T47D (cell line): Measurements from ENCODE around the gene IRF2BP2.

ENCODE experiments used
- DNase-seq, 2 experiments: peaks; one replicate each; pipeline versions ENCODE4 v3.0.0 to v3.0.0-alpha.2; 2011 to 2012; ENCODE audit warnings: low read depth in 1 of 2, low spot score in 1 of 2
- JUND ChIP-seq: IDR thresholded peaks from 2 replicates; pipeline ENCODE4 v1.6.1; 2012; ENCODE audit warnings: low read depth
- in situ Hi-C: cut with HindIII; loops from 2 replicates; pipeline ENCODE4 v1.10.0; 2016; ENCODE audit warnings: low sequenced_read_pairs, low pct_unique_long_range_greater_than_20kb

IRF2BP2 gene

GRCh38 chr1:234610061-234610665 is at the start of gene IRF2BP2:
Gene IRF2BP2, minus strand, starts transcription at chr1:234610178. Its CDS starts 684 bp downstream, at chr1:234609494.
- peak; percentile 89 to 96 for DNase-seq
- in situ Hi-C loops: no loop called here
- no peak for TF ChIP-seq JUND

DNA sequence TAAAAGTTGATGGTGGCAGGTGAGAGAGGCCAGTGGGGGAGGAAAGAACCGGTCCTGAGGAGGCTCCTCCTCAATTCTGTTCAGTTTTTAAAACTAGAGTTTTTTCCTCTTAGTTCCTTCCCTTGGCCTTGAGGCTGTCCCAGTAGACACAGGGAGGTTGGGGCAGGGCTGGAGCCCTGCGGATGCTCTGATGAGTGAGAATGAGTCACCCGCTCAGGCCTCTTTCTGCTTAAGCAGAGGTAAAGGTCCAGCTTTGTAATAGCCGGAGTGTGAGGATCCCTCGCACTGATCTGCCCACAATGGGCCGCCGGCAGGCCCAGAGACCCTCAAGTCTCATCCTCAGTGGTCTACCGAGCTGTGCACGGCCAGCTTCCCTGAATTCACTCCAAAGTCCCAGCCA is 49.6 kb upstream of the IRF2BP2 start:
- in situ Hi-C loops: no loop called here
- DNase-seq: no peak

DNA sequence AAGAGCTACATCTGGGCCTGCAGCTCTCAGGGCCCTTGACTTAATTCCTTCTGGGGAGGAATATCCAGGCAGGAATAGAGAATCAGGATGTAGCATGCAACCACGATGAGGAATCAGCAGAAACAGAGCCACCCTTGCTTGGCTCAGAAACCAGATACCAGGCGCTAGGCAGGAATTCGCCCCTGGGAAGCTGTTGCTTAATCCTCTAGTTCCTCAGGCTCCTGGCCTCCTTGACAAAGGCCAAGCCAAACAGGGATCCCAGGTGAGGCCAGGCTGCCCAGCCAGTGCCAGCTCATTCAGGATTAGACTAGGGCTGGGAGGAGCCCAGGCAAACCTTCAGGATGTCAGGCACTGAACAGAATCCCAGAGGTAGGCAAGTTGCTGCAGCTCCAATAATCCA is 48.2 kb upstream of the IRF2BP2 start:
- TF ChIP-seq JUND: no peak
- in situ Hi-C loops: no loop called here
- peak; percentile 36 to 97 for DNase-seq

More for the DNA sequence above, 49.6 kb upstream of the IRF2BP2 start:
- no peak for TF ChIP-seq JUND

- no peak for TF ChIP-seq JUND
- peak; percentile 27 to 89 for DNase-seq
- in situ Hi-C loops: no loop called here
Observed at GRCh38 chr1:234656944-234657654, 47.1 kb upstream of the IRF2BP2 start.

DNA sequence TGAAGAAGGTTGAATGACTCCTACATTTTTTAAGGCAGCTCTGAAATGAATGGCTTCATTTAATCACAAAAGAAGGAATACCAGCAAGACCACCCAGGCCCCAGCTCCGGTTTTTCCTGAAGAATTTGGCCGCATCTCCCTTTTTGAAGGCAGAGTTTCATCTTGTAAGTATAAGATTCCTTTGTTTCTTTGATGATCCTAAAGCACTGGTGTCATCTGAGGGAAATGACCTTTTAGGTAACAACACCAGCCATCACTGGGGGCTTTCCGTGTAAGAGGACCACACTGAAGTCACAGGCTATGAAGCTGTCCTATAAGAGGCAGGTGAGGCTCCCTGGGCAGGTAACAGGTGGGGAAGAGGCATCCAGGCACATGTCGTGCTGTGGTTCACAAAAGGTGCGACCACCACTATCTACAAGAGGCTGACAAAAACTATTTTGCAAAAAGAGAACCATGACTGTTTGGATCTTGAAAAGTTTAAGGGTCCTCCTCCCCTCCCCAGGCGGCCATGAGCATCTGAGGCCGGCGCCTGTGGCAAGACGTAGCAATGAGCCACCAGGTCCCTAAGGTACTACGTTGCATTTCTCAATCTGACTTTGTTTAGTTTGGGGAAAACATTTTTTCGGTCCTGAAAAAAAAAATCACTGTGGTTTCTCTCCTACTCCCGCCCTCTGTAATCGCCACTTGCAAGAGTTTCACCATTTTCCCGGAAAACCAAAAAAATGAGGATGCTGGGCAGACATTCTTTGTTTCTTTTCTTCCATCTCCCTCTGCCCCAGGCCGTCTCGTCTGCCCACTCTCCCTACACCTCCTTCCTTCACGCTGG is 46.3 kb upstream of the IRF2BP2 start:
- no peak for DNase-seq
- in situ Hi-C loops: no loop called here
- TF ChIP-seq JUND: no peak

DNA sequence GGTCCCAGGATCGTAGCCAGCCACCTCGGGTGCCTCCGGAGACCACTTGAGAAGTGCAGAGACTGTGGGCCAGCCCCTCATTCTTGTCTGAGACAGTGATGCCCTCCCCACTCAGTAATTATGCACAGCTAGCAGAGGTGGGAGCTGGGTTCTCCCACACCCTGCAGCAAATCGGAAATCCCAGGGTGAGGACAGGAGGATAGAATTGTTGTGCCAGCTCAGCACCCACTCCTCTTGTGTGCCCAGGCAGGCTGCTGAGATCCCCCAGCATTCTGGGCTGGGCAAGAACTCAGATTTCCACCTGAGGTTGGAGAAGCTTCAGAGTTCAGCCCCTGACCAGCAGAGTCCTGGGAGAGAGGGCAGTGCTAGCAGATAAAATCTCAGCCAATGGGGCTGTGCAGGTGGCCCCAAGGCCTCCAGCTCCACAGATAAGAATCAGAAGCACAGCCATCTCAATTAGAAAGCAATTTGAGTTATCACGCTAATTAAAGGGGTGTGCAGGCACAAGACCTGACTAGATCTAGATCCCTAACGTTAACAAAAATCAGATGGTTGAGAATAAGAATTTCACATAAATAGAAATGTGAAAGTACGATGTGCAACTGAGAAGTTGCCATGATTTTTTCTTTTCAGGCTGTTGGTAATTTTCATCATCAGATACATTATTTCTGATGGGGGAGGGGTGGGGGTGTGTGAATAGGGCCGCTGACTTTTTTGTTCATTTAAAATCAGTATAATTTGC is 45.5 kb upstream of the IRF2BP2 start:
- in situ Hi-C loops: no loop called here
- peak; percentile 78; the same call in 1 of the 2 replicates for TF ChIP-seq JUND
- peak in 1 of 2 experiments; percentile 64 for DNase-seq

GRCh38 chr1:234654002-234654733 is 44.2 kb upstream of the IRF2BP2 start:
- no peak for DNase-seq
- in situ Hi-C loops: no loop called here
- no peak for TF ChIP-seq JUND

DNA sequence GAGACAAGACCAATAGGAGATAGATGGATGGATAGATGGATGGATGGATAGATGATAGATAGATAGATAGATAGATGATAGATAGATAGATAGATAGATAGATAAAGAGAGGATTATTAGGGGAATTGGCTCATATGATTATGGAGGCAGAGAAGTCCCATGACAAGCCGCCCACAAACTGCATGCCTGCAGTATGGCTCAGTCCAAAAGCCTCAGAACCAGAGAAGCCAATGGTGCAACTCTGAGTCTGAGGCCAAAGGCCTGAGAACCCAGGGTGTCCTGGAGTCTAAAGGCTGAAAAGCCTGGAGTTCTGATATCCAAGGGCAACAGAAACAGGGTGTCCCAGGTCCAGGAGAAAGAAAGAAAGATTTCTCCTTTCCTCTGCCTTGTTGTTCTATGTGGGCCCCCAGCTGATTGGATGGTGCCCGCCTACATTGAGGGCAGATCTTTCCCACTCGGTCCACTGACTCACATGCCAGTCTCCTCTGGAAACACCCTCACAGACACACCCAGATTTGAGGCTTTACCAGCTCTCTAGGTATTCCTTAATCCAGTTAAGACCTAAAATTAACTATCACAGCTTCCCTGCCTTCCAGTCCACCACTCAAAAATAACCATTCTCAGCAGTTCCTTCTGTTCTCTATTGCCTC is 39.6 kb upstream of the IRF2BP2 start:
- no peak for TF ChIP-seq JUND
- in situ Hi-C loops: no loop called here
- no peak for DNase-seq

DNA sequence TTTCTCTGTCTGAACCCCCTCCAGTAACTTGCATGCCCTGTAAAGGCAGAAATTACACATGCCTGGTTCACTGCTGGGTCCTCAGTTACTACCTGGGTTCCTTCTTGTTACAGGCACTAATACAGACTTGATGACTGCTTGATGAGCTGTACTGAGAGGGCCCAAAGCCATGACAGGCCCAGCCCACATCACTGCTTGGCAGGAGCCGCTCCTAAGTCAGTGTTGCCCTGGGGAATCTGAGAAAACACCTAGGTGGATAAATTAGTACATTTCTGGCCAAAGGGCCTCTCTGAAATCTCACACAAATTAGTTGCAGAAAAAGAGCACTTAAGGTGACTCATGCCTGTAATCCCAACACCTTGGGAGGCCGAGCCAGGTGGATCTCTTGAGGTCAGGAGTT is 37.8 kb upstream of the IRF2BP2 start:
- in situ Hi-C loops: no loop called here
- no peak for DNase-seq
- TF ChIP-seq JUND: no peak

DNA sequence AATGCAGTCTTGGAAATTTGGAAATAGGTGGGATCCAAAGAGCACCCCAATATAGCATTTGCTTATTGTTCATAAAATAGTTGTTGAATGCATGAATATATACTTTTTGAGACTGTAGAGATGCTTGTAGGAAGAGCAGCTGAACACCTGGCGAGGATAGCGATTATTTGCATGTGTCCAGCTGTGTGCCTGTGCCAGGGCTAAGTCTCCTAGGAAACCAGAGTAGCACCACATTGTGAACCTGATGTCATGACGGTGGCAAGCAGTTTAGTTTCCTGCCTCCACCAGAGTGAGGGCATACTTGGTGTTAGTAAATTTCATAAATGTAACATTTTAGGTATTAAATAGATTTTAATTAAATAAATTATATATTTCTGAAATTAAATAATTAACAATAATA is 37.3 kb upstream of the IRF2BP2 start:
- in situ Hi-C loops: no loop called here
- DNase-seq: no peak
- no peak for TF ChIP-seq JUND

DNA sequence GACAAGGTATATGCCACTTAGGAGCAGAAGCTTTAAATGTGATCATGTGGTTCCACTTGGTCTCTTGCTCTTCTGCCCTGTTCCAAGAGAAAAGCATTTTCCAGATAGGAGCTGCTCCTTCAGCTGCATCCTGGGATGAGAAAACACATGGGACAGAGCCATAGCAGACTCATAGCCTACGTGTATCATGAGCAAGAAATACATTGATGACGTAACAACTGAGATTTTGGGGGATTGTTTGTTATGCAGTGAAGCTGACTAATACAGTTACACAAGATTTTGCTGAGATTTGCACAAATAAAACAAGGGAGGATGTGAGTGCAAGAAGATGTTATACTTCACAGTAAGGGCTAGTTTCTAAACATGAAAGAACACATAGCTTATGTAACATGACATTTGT is 36.0 kb upstream of the IRF2BP2 start:
- in situ Hi-C loops: no loop called here
- no peak for TF ChIP-seq JUND

More for the DNA sequence above, 36.0 kb upstream of the IRF2BP2 start:
- DNase-seq: no peak
